MM.1S (cell line): ENCODE results near the gene PRKG1.

Experiments
- EZH2 ChIP-seq: fragments of 300-600 bp; sonication (generic); optimal IDR thresholded peaks from 2 replicates; pipeline ENCODE3; 2017; ENCODE audit warnings: low read depth, mild to moderate bottlenecking, antibody characterized with exemption, low read length, mixed read lengths
- EZH2phosphoT487 ChIP-seq: fragments of 300-600 bp; sonication (generic); IDR thresholded peaks from 2 replicates; pipeline ENCODE4 v1.6.1; 2018; ENCODE audit warnings: antibody characterized with exemption, low read length
- TF ChIP-seq, protein P1 (sequence below): fragments of 300-600 bp; sonication (generic); IDR thresholded peaks from 2 replicates; pipeline ENCODE4 v1.5.1; 2016; ENCODE audit warnings: antibody characterized with exemption, low read length, mixed read lengths

DNA sequence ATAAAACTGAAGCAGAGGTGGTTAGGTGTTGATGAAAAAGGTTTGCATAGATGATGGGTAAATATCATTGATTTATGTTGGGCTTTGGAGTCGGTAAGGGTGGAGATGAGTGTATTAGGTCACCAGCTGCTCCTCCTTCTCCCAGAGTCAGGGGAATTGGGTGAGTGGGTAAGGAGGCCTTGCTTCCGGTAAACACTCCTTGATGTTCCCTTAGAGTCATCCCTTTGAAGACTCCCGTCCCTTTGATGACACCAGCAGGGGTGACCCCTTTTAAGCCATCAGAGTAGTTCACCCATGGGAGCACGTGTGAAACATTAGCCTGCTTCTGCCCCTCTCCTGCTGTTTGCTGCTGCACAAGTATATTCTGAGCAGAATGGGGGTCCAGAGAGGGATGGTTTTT, 1147.6 kb downstream of the PRKG1 start:
- TF ChIP-seq, protein P1, sequence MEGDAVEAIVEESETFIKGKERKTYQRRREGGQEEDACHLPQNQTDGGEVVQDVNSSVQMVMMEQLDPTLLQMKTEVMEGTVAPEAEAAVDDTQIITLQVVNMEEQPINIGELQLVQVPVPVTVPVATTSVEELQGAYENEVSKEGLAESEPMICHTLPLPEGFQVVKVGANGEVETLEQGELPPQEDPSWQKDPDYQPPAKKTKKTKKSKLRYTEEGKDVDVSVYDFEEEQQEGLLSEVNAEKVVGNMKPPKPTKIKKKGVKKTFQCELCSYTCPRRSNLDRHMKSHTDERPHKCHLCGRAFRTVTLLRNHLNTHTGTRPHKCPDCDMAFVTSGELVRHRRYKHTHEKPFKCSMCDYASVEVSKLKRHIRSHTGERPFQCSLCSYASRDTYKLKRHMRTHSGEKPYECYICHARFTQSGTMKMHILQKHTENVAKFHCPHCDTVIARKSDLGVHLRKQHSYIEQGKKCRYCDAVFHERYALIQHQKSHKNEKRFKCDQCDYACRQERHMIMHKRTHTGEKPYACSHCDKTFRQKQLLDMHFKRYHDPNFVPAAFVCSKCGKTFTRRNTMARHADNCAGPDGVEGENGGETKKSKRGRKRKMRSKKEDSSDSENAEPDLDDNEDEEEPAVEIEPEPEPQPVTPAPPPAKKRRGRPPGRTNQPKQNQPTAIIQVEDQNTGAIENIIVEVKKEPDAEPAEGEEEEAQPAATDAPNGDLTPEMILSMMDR = no peak
- TF ChIP-seq EZH2 (no peak), EZH2phosphoT487 (no peak)
